HL-60/S4 treated with retinoic acid at 250 ng/mL for 4 days and 3 days (cell line): Measurements from ENCODE around the gene IDH2.

Experiments used
- in situ Hi-C: fragments of 300-500 bp; cut with MboI; formaldehyde crosslinking; loops from 2 replicates; pipeline ENCODE4 v1.7.0; 2022; ENCODE audit warnings: low sequenced_read_pairs

IDH2 gene

GRCh38 chr15:90047956-90048575 lies 54.2 kb downstream of the IDH2 start:
- in situ Hi-C loops: no loop called here

GRCh38 chr15:90046911-90047392 lies 55.3 kb downstream of the IDH2 start:
- in situ Hi-C loops: no loop called here

- in situ Hi-C loops: no loop called here
These were observed 56.0 kb downstream of the IDH2 start for GRCh38 chr15:90046289-90046688.

DNA sequence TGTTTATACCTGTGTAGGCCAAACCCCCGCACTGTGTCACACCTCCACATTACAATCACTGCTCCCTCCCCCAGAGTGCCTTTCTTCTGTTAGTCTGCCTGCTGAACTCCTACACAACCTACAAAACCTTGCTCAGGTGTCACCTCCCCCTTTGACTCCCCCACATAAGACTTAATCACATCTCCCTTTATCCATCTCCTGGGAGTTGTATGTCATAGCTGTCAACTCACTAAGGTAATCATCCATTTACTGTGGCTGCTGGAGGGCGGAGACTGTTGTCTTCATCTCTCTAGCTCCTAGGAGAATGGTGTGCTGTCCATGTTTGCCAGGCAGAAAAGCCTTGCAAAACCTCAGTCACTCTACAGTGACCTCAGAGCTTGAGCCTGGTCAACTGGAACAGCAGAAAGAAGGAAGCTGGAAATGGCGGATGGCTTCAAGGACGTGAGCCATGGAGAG lies 57.3 kb downstream of the IDH2 start:
- in situ Hi-C loops: no loop called here

- in situ Hi-C loops: no loop called here
These were observed 58.1 kb downstream of the IDH2 start for GRCh38 chr15:90044191-90044590.

GRCh38 chr15:90043530-90044010 lies 58.7 kb downstream of the IDH2 start:
- in situ Hi-C loops: no loop called here

- in situ Hi-C loops: no loop called here
These were observed 59.3 kb downstream of the IDH2 start for GRCh38 chr15:90042766-90043529.

DNA sequence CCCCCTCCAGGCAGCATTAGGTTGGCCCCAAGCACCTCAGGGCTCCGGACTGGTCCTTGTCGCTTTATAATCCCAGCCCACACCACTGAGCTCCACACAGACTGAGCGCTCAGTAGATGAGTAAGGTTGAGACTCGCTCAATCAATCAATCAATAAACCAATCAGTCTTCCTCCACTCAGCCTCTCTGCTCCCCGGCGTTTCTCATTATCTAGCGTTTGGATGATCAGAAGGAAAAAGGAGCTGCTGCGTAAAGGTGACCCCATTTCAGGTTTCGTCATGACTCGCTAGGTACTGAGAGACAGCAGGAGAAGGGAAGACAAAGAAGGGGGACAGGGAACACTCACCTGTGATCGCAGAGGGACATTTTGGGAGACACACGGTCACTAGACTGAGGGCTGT lies 59.9 kb downstream of the IDH2 start:
- in situ Hi-C loops: no loop called here

- in situ Hi-C loops: no loop called here
These were observed 61.6 kb downstream of the IDH2 start for GRCh38 chr15:90040618-90041017.

GRCh38 chr15:90039996-90040395 lies 62.3 kb downstream of the IDH2 start:
- in situ Hi-C loops: no loop called here

DNA sequence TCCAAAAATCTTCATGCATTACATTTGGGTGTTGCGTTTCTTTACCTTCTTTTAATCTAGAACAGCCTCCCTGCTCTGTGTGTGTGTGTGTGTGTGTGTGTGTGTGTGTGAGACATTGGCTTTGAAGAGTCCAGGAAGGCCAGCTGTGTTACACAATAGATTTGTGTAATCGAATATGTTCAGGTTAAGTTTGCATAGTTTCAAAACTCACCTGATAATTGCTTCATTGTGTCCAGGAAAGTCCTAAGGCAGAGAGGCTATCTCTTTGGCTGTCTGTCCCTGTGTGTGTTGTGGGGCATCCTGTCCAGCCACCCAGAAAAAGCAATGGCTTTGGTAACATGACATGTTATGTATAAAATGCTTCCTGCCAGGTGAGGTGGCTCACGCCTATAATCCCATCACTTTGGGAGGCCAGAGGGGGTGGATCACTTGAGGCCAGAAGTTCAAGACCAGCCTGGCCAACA lies 63.6 kb downstream of the IDH2 start:
- in situ Hi-C loops: no loop called here

- in situ Hi-C loops: no loop called here
These were observed 64.2 kb downstream of the IDH2 start for GRCh38 chr15:90037961-90038631.

GRCh38 chr15:90037511-90037860 lies 64.8 kb downstream of the IDH2 start:
- in situ Hi-C loops: no loop called here

GRCh38 chr15:90036806-90037510 lies 65.3 kb downstream of the IDH2 start:
- in situ Hi-C loops: no loop called here

DNA sequence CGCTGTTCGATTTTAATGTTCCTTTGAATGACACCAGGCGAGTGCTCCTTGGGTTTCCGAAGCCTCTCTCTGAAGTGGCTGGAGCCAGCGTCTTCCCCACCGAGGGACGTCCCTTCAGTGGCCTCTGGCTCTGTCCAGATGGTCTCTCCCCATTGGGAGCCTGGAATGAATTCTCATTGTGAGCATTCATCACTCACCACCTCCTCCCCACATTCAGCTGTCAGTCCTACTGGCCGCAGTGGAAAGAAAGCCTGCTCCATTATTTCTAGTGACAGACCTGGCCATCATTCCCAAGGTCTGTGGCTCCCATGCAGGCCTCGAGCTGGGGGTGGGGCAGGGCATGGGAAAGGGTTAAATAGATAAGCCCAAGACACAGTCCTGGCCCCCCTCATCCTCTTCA lies 65.9 kb downstream of the IDH2 start:
- in situ Hi-C loops: no loop called here

GRCh38 chr15:90035840-90036230 lies 66.4 kb downstream of the IDH2 start:
- in situ Hi-C loops: no loop called here

- in situ Hi-C loops: no loop called here
These were observed 67.0 kb downstream of the IDH2 start for GRCh38 chr15:90035095-90035839.

- in situ Hi-C loops: no loop called here
These were observed 68.8 kb downstream of the IDH2 start for GRCh38 chr15:90033448-90033847.
